ENCODE data around the gene OSBPL10.

The OSBPL10 gene

GRCh38 chr3:31847760-31848159, 133.3 kb downstream of the OSBPL10 start:
- Histone ChIP-seq H2AFZ (ENCODE audit: low read length) (no peak overlapping the region), H3K4me1 (ENCODE audit: insufficient read depth, low read length, poor library complexity, severe bottlenecking) (no peaks in the 10 kb centered on the region), H3K36me3 (ENCODE audit: insufficient read depth, low read length) (no peaks in the 10 kb centered on the region), H3K9me2 (replicated peaks; ENCODE audit: low read depth, low read length) (no peaks in the 10 kb centered on the region), H3K4me3 (ENCODE audit: low read length, poor library complexity, severe bottlenecking) (no peak overlapping the region), H3K79me2 (ENCODE audit: insufficient read depth, low read length) (no peaks in the 10 kb centered on the region), H4K20me1 (ENCODE audit: insufficient read depth, low read length, poor library complexity, severe bottlenecking) (no peaks in the 10 kb centered on the region), H3K4me2 (ENCODE audit: low read depth, low read length, poor library complexity, severe bottlenecking) (no peak overlapping the region), H3K9ac (ENCODE audit: low read depth, low read length, poor library complexity, severe bottlenecking) (no peak overlapping the region), H3K9me3 (ENCODE audit: insufficient read depth, low read depth, low read length) (no peaks in the 10 kb centered on the region), H3F3A (ENCODE audit: low read depth) (no peaks in the 10 kb centered on the region), H3K27me3 (ENCODE audit: insufficient read depth, low read length, poor library complexity, severe bottlenecking) (no peaks in the 10 kb centered on the region)
- no peak for TF ChIP-seq EZH2phosphoT487 (IDR thresholded peaks at IDR 0.05; ENCODE audit: borderline replicate concordance)
- TF ChIP-seq CTCF (conservative IDR thresholded peaks at IDR 0.05; ENCODE audit: low read length) = no peak

GRCh38 chr3:31841515-31841914, 139.5 kb downstream of the OSBPL10 start:
- Histone ChIP-seq H3K9me2 (replicated peaks; ENCODE audit: low read depth, low read length) (no peaks in the 10 kb centered on the region), H2AFZ (ENCODE audit: low read length) (peak overlapping the region; percentile 12; the same call in 1 of the 2 replicates), H3K4me1 (ENCODE audit: insufficient read depth, low read length, poor library complexity, severe bottlenecking) (no peaks in the 10 kb centered on the region), H3K4me3 (ENCODE audit: low read length, poor library complexity, severe bottlenecking) (no peak overlapping the region), H3K27me3 (ENCODE audit: insufficient read depth, low read length, poor library complexity, severe bottlenecking) (no peaks in the 10 kb centered on the region), H3K9ac (ENCODE audit: low read depth, low read length, poor library complexity, severe bottlenecking) (no peak overlapping the region), H3K9me3 (ENCODE audit: insufficient read depth, low read depth, low read length) (no peaks in the 10 kb centered on the region), H3F3A (ENCODE audit: low read depth) (no peaks in the 10 kb centered on the region), H4K20me1 (ENCODE audit: insufficient read depth, low read length, poor library complexity, severe bottlenecking) (no peaks in the 10 kb centered on the region), H3K36me3 (ENCODE audit: insufficient read depth, low read length) (no peaks in the 10 kb centered on the region), H3K79me2 (ENCODE audit: insufficient read depth, low read length) (no peaks in the 10 kb centered on the region), H3K4me2 (ENCODE audit: low read depth, low read length, poor library complexity, severe bottlenecking) (no peak overlapping the region)
- TF ChIP-seq EZH2phosphoT487 (IDR thresholded peaks at IDR 0.05; ENCODE audit: borderline replicate concordance) = no peak
- no peak for TF ChIP-seq CTCF (conservative IDR thresholded peaks at IDR 0.05; ENCODE audit: low read length)

- Histone ChIP-seq H2AFZ (ENCODE audit: low read length) (no peak overlapping the region), H3K27me3 (ENCODE audit: insufficient read depth, low read length, poor library complexity, severe bottlenecking) (no peaks in the 10 kb centered on the region), H3K9ac (ENCODE audit: low read depth, low read length, poor library complexity, severe bottlenecking) (no peak overlapping the region), H3K9me2 (replicated peaks; ENCODE audit: low read depth, low read length) (no peaks in the 10 kb centered on the region), H3K4me3 (ENCODE audit: low read length, poor library complexity, severe bottlenecking) (no peak overlapping the region), H3K79me2 (ENCODE audit: insufficient read depth, low read length) (no peaks in the 10 kb centered on the region), H3K4me1 (ENCODE audit: insufficient read depth, low read length, poor library complexity, severe bottlenecking) (no peaks in the 10 kb centered on the region), H3K36me3 (ENCODE audit: insufficient read depth, low read length) (no peaks in the 10 kb centered on the region), H3K4me2 (ENCODE audit: low read depth, low read length, poor library complexity, severe bottlenecking) (no peak overlapping the region), H3K9me3 (ENCODE audit: insufficient read depth, low read depth, low read length) (no peaks in the 10 kb centered on the region), H4K20me1 (ENCODE audit: insufficient read depth, low read length, poor library complexity, severe bottlenecking) (no peaks in the 10 kb centered on the region), H3F3A (ENCODE audit: low read depth) (no peaks in the 10 kb centered on the region)
- no peak for TF ChIP-seq CTCF (conservative IDR thresholded peaks at IDR 0.05; ENCODE audit: low read length)
- TF ChIP-seq EZH2phosphoT487 (IDR thresholded peaks at IDR 0.05; ENCODE audit: borderline replicate concordance) = no peak
Measured at GRCh38 chr3:31840252-31840651, 140.8 kb downstream of the OSBPL10 start.

Measured in Loucy (cell line).